Stimulated activated naive CD4-positive, alpha-beta T cell (primary cell): ENCODE data around the gene TRMT2A.
"Not testable (repeated sequence)": the region's sequence is repeated elsewhere in the genome, so short reads cannot be mapped to it uniquely, and the experiment has no call there.

Experiments
- DNase-seq, 6 experiments: peaks; one replicate each; lab custom pipeline; 2025; lab: John Stamatoyannopoulos, UW

TRMT2A gene, protein sequence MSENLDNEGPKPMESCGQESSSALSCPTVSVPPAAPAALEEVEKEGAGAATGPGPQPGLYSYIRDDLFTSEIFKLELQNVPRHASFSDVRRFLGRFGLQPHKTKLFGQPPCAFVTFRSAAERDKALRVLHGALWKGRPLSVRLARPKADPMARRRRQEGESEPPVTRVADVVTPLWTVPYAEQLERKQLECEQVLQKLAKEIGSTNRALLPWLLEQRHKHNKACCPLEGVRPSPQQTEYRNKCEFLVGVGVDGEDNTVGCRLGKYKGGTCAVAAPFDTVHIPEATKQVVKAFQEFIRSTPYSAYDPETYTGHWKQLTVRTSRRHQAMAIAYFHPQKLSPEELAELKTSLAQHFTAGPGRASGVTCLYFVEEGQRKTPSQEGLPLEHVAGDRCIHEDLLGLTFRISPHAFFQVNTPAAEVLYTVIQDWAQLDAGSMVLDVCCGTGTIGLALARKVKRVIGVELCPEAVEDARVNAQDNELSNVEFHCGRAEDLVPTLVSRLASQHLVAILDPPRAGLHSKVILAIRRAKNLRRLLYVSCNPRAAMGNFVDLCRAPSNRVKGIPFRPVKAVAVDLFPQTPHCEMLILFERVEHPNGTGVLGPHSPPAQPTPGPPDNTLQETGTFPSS

DNA sequence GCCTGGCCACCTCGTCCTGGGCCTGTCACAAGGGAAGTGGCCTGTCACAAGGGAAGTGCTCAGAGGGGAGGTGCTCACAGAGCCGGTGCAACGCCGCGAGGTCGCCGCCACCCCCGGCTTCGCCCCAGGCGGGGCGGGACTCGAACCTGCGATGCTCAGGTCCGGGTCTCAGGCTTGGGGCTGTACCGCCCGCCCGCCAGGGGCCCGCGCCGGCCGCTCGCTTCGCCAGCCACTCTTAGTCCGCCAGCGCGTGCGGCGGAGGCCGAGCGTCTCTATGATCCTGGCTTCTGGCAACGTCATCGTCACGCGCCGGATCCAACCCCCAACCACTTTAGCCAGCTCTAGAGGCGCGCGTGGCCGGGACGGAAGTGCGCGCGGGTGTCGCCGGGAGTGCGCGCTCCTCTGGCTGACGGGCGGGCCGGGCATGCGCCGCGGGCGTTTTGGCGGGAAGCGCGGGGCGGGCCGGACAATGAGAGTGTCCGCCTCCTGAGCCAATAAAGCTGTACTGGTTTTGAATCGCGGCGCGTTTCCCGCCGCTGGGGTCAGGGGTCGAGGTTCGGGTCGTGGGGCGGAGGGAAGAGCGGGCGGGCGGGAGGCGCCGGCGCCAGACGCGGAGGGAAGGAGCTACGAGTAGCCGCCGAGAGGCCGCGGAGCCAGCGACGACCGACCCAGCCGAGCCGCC, at the start of gene TRMT2A:
TRMT2A (minus strand) TSS at position 276 of the 682 bp plus-strand sequence. CDS start 320 bp downstream, outside the sequence.
- DNase-seq, result peak; percentile 92 to 97 (median 94)

DNA sequence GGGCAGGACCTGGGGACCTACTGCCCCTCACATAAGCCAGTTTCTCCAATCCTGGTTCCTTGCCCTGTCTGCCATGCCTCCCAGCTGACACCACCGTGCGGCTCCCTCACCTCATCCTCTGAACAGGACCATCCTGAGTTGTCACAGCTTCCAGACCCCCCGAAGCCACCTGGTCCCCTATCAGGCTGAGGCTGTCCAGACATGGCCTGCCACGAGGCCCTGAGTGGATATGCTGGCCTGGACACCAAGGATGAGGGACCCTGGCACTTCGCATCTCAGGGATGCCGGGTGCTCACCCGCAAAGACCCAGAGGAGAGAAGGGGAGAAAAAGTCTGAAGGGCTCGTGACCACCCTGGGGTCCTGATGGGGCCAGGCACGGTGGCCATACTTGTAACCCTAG, 49.7 kb upstream of the TRMT2A start:
- no peak for DNase-seq

DNA sequence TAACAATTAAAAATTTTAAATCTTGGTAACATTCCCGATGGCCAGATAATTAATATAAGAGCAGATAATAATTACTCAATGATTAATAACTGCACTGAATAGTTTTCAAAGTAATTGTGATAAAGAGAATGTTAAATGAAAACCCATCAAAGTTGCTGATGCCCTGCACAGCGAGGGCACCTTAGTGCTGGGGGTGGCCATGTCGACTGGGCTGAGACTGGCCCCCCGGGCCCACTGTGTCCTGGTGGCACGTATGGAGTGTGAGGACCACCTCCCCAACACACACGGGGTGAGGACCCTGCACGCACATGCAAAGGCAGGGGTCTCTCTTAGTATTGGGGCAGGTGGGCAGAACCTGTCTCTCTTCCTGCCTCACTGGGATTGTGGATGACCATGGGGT, 48.9 kb upstream of the TRMT2A start:
- DNase-seq, result no peak

DNA sequence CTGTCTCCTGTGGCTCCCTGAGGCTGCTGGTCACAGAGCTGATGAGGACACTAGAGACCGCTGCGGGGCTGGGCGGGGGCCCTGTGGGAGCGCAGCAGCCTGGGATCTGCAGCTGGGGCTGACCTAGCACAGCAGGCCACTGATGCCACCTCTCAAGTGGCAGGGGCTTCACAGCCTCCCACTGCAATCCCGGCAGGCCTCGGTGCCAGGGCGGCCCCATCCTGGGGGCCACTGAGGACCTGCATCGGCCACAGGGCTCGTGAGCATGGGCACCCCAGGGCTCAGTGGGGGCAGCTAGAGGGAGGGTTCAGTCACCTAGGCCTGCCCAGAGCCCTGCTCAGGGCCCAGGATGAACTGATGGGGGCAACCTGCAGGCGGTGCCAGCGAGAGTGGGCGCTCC, 48.4 kb upstream of the TRMT2A start:
- no peak for DNase-seq

DNA sequence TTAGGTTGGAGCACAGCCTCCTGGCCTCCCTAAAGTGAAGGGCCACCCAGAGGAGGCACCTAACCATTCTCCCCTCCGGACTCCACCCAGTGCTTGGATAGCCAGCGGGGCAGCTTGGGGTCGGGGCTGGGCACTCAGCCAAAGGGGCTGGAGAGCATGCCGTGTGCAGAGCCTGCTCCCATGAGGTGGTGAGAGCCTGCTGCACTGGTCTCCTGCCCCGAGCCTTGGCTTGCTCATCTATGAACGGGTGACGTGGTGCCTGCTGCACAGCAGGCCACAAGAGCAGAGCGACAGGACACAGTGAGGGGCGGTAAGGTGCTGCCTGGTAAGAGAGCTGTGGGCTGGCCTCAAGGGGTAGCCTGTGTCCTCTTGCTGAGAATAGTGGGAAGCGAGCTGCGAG, 47.8 kb upstream of the TRMT2A start:
- no peak for DNase-seq

DNA sequence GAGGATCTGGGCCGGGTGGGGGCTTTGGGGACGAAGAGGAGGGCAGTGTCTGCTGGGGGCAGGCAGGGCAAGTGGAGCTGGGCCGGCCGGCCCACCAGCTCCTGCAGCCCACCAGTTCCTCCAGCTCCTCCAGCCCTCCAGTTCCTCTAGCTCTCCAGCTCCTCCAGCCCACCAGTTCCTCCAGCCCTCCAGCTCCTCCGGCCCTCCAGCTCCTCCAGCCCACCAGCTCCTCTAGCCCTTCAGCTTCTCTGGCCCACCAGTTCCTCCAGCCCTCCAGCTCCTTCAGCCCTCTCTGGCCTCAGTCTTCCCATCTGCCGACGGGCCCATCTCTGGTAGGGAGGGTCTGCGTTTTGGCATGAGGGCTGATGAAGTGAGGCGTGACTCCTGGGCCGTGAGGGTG, 43.0 kb upstream of the TRMT2A start:
- DNase-seq, result no peak

DNA sequence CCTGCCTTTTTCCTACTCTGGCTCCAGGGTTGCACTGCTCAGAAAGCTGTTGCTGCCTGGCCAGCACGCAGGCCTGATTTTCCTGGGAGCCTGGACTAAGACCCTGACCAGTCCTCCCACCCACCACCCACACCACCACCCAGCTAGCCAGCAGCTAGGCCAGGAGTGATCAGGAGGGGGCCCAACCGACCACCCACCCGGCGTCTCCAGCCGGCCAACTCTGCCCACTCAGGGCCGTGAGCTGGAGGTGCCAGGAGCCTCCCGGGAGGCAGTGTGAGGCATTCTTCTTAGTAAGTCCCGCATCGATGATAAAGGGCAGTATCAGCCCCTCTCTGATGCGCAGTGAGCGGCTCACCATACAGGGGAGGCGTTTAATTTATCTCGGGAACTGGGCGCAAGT, 42.5 kb upstream of the TRMT2A start:
- not testable (repeated sequence) for DNase-seq

DNA sequence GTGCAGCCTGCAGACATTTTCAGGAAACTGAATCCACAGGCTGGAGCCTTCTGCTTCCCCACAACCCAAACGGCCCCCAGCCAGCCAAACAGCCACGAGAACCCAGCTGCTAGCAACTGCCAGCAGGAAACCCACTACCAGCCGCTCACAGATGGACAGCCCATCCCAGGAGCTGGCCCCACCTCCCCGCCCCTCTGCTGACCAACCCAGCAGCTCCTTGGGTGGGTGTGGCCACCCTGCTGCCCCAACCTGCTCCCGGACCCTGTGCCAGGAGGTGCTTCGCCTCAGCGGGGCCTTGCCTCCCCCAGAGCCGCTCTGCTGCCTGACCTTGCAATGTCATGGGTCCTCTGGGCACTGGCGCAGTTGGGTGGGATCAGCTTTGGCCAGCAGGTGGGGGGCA, 42.0 kb upstream of the TRMT2A start:
- DNase-seq, result no peak

DNA sequence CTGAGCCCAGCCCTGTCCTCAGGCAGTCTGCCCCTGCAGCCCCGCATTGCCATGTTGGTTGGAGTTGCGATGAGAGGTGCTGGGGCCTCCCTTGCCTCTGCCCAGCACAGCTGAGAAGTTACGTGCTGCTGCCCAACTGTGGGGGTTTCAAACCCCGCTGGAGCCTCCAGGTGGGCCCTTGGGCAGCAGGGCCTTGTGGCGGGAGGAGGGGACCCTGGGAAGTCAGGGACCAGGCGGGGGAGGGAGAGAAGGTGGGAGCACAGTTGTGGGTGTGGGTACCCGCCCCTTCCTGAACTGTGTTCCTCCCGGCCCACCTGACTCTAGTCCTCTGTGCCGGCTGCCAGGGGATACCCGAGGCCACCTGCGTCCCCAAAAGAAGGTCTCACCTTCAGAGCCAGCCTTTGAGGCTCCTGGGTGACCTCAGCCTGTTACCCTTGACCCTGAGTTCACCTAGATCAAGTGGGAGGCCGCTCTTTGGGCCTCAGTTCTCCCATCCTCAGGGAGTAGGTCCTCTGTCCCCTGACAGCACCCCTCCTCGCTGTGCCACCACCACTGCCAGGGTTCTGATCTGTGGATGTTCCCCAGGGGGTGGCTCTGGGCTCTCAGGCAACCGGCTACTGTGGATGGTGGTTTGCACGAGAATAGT, 41.5 kb upstream of the TRMT2A start:
- DNase-seq, result no peak

DNA sequence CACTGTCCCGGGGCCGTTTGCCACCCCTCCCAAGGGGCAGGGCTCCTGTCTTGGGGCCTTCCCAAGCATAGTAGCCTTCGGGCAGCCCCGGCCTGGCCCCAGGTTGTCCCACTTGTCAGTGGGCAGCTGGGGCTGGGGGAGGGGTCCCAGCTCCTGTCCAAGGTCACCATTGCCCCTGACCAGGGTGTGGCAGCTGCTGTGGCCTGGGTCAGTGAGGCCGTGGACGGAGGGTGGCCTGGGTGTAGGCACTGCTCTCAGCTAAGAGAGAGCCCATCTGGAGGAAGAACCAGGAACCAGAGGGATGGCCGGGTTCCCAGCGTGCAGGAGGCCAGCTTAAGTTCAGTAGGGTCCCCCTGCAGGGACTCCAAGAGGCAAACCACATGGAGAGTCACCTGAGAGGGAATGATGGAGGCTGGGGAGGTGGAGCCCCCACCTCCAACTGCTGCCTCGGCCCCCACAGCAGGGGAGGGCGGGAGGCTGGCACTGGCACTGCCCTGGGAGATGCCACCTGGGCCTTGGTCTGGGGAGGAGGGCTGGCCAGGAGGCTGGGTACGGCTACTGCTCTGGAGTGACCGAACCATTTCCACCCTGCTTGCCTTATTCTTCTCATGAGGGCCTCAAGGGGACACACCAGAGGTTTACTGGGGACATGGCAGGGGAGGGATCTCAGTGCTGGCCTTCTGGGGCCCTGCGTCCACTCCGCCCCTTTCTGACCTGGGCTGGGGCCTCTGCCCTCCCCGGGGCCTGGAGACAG, 40.6 kb upstream of the TRMT2A start:
- DNase-seq, result no peak

DNA sequence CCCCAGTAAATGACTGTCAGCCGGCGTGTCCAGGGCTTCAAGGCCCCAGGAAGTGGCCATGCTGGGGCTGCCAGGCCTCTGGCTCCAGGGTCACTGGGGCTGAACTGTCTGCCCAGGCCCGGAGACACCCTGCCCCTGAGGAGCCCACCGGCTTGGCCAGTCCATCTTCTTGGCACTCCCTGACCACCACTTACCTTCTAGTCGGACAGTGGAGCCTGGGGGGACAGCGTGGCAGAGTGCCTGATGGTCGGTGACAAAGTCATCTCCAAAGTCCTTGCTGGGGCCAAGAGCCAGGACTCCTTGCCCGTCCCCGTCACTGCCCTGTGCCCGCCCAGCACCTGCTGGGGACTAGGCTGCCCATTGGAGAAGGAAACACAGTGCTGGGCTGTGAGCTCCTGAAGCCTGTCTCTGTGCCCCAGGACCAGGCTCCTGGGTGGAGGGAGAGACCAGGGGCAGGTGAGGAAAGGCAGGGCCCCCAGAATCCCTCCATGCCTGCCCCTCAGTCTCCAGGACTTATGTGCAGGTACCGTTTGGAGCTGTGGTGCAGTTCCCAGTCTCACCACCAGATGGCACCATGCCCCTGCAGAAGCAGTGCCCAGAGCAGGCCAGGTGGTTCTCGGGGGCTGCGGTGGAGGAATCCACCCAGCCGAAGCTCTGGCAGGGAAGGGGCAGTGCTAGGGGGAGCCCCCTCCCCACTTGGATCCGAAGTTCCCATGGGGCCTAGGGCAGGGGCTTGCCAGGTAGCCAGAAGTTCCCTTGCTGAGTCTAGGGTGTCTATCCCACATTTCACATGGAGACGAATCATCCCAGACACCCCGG, 39.8 kb upstream of the TRMT2A start:
- peak; percentile 56 to 92 (median 83) for DNase-seq

DNA sequence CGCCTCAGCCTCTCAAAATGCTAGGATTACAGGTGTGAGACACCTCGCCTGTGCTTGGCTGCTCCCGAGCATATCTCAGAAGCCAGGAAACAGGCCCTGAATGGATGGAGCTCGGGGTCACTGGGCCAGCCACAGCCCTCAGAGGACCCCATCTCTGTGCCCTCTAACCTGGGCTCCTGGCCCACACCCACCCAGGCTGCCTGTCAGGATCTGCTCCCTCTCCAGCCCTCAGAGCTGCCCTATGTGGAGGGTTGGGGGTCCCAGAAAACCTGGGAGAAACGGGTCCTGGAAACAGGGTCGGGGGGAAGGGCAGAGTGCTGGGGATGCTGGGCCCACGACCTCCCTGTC, 39.0 kb upstream of the TRMT2A start:
- no peak for DNase-seq

DNA sequence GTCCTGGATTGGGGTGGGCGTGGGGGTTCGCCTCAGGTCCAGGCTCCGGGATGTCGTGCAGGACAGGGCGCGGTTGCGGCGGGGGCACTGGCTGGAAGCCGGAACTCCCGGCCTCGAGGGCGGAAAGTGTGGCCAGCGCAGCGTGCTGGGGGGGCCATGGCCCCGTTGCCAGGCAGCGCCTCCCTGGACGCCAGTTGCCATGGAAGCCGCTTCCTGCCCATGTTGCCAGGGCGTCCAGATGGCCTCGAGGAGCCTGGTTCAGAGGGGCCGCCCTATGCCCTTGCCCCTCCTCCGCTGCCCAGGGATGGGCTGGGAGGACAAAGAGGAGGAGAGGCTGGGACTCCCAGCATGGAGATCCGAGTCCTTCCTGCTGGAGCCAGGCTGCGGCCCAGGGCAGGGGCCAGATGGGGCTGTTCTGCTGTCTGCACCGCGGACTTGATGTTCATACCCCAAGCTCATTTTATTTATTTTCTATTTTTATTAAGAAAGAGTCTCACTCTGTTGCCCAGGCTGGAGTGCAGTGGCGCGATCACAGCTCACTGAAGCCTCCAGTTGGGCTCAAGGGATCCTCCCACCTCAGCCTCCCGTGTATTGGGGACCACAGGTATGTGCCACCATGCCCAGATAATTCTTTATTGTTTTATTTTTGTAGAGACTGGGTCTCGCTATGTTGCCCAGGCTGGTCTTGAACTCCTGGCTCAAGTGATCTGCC, 38.5 kb upstream of the TRMT2A start:
- no peak for DNase-seq

DNA sequence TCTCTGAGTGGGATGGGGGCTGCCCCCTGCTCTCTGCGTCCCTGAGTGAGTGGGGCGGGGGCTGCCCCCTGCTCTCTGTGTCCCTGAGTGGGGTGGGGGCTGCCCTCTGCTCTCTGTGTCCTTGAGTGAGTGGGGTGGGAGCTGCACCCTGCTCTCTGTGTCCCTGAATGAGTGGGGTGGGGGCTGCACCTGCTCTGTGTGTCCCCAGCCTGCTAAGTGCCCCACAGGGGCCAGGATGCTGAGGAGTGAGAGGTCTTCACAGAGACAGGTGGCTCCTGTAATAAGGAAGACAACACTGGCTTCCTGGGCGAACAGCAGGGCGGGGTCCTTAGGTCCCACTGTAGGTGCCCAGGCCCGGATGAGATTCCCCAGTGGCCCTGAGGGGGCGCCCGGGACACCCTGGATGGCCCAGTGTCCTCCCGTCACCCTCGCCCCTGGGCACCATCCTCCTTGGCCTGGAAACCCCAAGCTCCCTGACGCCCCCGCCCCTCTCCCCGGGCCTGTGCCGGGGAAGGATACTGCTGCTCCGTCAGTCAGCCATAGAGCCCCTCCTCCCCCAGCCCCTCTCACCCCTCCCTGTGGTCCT, 37.7 kb upstream of the TRMT2A start:
- DNase-seq, result no peak

DNA sequence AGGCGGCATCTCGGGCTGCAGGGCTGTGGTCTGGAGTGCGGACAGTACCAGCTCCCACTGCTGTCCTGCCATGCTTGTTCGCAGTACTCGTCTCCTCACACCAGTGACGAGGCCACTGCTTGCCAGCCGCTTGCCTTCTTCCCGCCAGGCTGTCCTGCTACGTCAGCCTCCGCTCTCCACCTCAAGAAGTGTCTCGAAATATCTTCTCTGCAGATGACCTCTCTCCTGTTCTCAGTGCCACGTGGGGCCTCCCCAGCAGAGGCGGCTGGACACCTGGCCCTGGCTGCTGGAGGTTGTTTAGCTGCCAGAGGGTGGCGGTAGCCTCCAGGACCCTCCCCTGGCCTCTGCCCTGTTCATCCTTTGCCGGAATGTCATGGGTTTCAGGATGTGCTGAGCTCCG, 36.9 kb upstream of the TRMT2A start:
- DNase-seq, result no peak

DNA sequence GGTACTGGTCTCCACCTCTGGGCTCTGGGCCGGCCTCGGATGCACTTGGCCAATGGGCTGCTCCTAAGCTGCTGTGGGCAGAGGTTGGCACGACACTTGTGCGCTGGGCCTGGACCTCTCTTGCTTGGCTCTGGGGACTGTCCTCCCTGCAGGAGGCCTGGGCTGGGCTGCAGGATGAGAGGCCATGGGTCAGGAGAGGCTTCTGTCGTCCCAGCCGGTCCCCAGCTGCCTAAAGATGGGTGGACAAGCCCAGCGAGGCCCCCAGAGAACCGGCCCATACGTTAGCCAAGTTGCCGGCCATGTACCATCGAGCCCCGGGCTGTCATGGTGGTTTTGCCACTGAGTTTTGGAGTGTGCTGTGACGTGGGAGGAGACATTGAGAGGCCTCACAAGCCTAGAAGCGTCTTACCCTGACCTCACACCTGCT, 35.5 kb upstream of the TRMT2A start:
- DNase-seq, result no peak

DNA sequence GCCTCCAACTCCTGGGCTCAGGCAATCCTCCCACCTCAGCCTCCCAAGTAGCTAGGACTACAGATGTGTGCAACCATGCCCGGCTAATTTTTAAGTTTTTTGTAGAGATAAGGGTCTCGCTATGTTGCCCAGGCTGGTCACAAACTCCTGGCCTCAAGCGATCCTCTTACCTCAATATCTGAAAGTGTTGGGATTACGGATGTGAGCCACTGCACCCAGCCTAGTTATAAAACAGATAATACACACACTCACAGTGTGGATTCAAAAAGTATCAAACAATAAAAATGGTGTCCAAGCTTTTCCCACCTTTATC, 34.2 kb upstream of the TRMT2A start:
- no peak for DNase-seq

DNA sequence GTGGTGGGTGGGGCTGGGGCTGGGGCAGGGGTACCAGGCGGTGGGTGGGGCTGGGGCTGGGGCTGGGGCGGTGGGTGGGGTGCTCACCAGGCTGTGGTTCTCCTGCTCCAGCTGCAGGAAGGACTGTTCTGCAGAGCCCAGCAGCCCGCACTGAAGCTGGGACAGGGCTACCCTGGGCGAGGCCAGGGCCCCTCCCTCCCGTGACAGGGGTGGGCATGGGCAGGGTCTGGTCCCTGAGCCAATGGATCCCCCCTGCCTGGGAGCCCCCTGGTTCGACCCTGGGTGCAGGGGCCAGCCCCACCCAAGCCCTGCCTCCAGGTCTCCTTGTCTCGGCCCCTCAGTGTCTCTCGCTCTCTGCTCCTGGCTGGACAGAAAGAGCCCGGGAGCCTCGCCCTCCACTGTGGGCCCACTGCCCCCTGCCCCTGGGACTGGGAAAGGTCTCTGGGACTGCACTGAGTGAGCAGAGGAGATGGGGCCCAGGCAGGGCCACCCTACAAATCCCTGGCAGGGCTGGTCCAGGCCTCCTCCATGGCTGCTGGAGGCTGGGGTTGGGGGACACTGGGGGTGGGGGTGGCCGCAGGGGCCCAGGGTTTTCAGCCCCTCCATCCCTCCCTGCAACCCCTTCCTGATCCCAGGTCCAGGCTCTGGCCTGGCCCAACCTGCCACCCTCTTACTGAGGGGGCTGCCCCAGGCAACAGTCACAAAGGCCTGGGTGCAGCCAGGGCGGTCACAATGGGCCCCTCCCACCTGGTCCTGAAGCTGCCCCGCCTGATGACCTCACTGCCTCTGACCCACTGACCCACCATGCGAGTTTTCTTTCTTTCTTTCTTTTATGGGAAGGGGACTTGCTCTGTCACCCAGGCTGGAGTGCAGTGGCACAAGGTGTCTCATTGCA, 33.6 kb upstream of the TRMT2A start, which contains the start of gene CCDC188:
CCDC188 (minus strand) TSS at position 675 of the 895 bp plus-strand sequence; CDS start at position 606, 69 bp downstream.
- DNase-seq, result no peak
